K562 (cell line): ENCODE results near the gene ATP13A2. TPM values are rescaled to one million over a fixed set of nuclear protein-coding genes. Genes with fewer than 3 reads are reported as not detected.

Experiments used
- ATAC-seq: fragments of 200-7000 bp; cut with Tn5 transposase; 3 replicates; pipeline ENCODE4 v1.9.1; 2020; ENCODE audit warnings: moderate library complexity
- BruUV-seq: library from RNA; stranded (reverse); fragments of 400-500 nt; replicated peaks from 2 replicates; lab custom pipeline; 2021; lab: Mats Ljungman, UMichigan
- CTCF ChIA-PET: fragments of 300-600 bp; formaldehyde crosslinking; extraction: SDS; loops from one replicate; lab custom pipeline; 2021; ENCODE audit warnings: low intra/inter-chr PET ratio; lab: Yijun Ruan, JAX
- POLR2A ChIA-PET: fragments of 300-600, 350-650 bp; sonication (Branson Sonifier 250); formaldehyde crosslinking; extraction: SDS; loops from one replicate; lab custom pipeline; 2021; ENCODE audit warnings: antibody characterized with exemption, inconsistent platforms; lab: Yijun Ruan, JAX
- DNase-seq, 4 experiments: peaks; one replicate each; pipeline versions ENCODE4 v3.0.0 to v3.0.0-alpha.2; 2011 to 2018; ENCODE audit warnings: low spot score in 3 of 4, mixed read lengths in 3 of 4; ENCODE audit errors: extremely low read depth in 1 of 4
- FAIRE-seq: peaks from 2 replicates; lab custom pipeline; 2011; peaks lifted over from hg19 to GRCh38; lab: Jason Lieb, UNC
- H2AFZ ChIP-seq: 2 replicates; pipeline ENCODE4 v1.6.0; 2011; ENCODE audit warnings: low read depth, low read length, control low read depth, inconsistent platforms
- H3K27ac ChIP-seq: fragments of 200-600 bp; 3 replicates; pipeline ENCODE4 v1.8.0; 2011; ENCODE audit warnings: low read depth, mild to moderate bottlenecking, control low read depth, inconsistent platforms, low read length, moderate library complexity, mixed read lengths; ENCODE audit errors: extremely low read depth
- H3K27me3 ChIP-seq, 2 experiments: fragments of 300-600 bp in 1 of 2; 2 replicates in 1 of 2; 3 replicates in 1 of 2; pipeline versions ENCODE4 v1.6.0 to v1.8.0; 2011; ENCODE audit warnings: inconsistent platforms in 2 of 2, low read length in 2 of 2, mild to moderate bottlenecking in 1 of 2, mixed read lengths in 1 of 2, moderate library complexity in 1 of 2; ENCODE audit not compliant: control insufficient read depth in 2 of 2, insufficient read depth in 2 of 2
- H3K36me3 ChIP-seq: fragments of 300-600 bp; 3 replicates; pipeline ENCODE4 v1.8.0; 2011; ENCODE audit warnings: mild to moderate bottlenecking, low read length, inconsistent platforms; ENCODE audit not compliant: control insufficient read depth, insufficient read depth
- H3K4me1 ChIP-seq, 2 experiments: fragments of 200-600 bp in 1 of 2; replicated peaks in 1 of 2; 2 replicates in 1 of 2; 3 replicates in 1 of 2; pipeline versions ENCODE4 v1.5.1 to v1.8.0; 2011; ENCODE audit warnings: inconsistent platforms in 2 of 2, low read length in 2 of 2, mild to moderate bottlenecking in 1 of 2, mixed read lengths in 1 of 2, moderate library complexity in 1 of 2; ENCODE audit not compliant: control insufficient read depth in 2 of 2, insufficient read depth in 2 of 2
- H3K4me2 ChIP-seq: 2 replicates; pipeline ENCODE4 v1.6.1; 2011; ENCODE audit warnings: low read length, control low read depth, inconsistent platforms, mixed read lengths; ENCODE audit not compliant: insufficient read depth
- H3K4me3 ChIP-seq: fragments of 200-600 bp; sonication (generic), shearing (Covaris generic); 2 replicates; pipeline ENCODE4 v1.5.1; 2016; ENCODE audit warnings: control low read depth, inconsistent platforms
- H3K79me2 ChIP-seq: fragments of 200-600 bp; 3 replicates; pipeline ENCODE4 v1.8.0; 2011; ENCODE audit warnings: low read length, inconsistent platforms; ENCODE audit not compliant: control insufficient read depth, insufficient read depth
- H3K9ac ChIP-seq, 2 experiments: 2 replicates each; pipeline versions ENCODE4 v1.6.0 to v1.6.1; 2011; ENCODE audit warnings: low read depth in 2 of 2, low read length in 2 of 2, control low read depth in 1 of 2, inconsistent platforms in 1 of 2, mild to moderate bottlenecking in 1 of 2, mixed read lengths in 1 of 2; ENCODE audit not compliant: insufficient read depth in 1 of 2
- H3K9me1 ChIP-seq: one replicate; pipeline ENCODE4 v1.6.0; 2011; ENCODE audit warnings: inconsistent platforms, mild to moderate bottlenecking, low read length, moderate library complexity; ENCODE audit not compliant: control insufficient read depth, insufficient read depth
- H3K9me3 ChIP-seq: replicated peaks from 2 replicates; pipeline ENCODE4 v1.5.1; 2011; ENCODE audit warnings: low read depth, low read length, inconsistent platforms; ENCODE audit not compliant: control insufficient read depth, insufficient read depth
- H4K20me1 ChIP-seq: replicated peaks from 2 replicates; pipeline ENCODE4 v1.6.1; 2011; ENCODE audit warnings: low read length, inconsistent platforms, mixed read lengths; ENCODE audit not compliant: control insufficient read depth, insufficient read depth
- CTCF ChIP-seq, 3 experiments: IDR thresholded peaks in 2 of 3; conservative IDR thresholded peaks in 1 of 3; 2 replicates each; pipeline ENCODE4 v1.5.1; 2011 to 2012; ENCODE audit warnings: low read length in 3 of 3, mild to moderate bottlenecking in 3 of 3, control low read depth in 2 of 3, improper control_type of control experiment in 1 of 3, inconsistent platforms in 1 of 3, low read depth in 1 of 3, mixed read lengths in 1 of 3, moderate library complexity in 1 of 3; ENCODE audit not compliant: insufficient read depth in 2 of 3
- CTCFL ChIP-seq: IDR thresholded peaks from 2 replicates; pipeline ENCODE4 v1.6.1; 2011; ENCODE audit warnings: borderline replicate concordance, low read depth, mild to moderate bottlenecking, moderate library complexity, low read length; ENCODE audit not compliant: insufficient read depth, poor library complexity, severe bottlenecking
- HDAC3 ChIP-seq: fragments of 450-650 bp; IDR thresholded peaks from 2 replicates; pipeline ENCODE4 v1.6.1; 2018; ENCODE audit warnings: borderline replicate concordance, mild to moderate bottlenecking, moderate library complexity; ENCODE audit not compliant: partially characterized antibody
- ID3 ChIP-seq, 2 experiments: fragments of 250-450 bp in 1 of 2; fragments of 450-650 bp in 1 of 2; sonication (Bioruptor Pico) in 1 of 2; IDR thresholded peaks; 2 replicates each; pipeline versions ENCODE4 v1.6.1 to v1.8.0; 2016 to 2021; ENCODE audit warnings: mild to moderate bottlenecking in 2 of 2, moderate library complexity in 2 of 2, missing compliant biosample characterization in 1 of 2, missing genetic modification characterization in 1 of 2
- JUND ChIP-seq, 2 experiments: IDR thresholded peaks; 2 replicates in 1 of 2; 3 replicates in 1 of 2; pipeline ENCODE4 v1.6.1; 2011; ENCODE audit warnings: borderline replicate concordance in 2 of 2, low read depth in 2 of 2, low read length in 2 of 2, improper control_type of control experiment in 1 of 2, missing biosample characterization in 1 of 2, missing genetic modification characterization in 1 of 2, missing genetic modification reagents in 1 of 2
- STAG1 ChIP-seq: sonication (generic); formaldehyde crosslinking; IDR thresholded peaks from 2 replicates; pipeline ENCODE4 v1.5.0; 2020; ENCODE audit warnings: missing genetic modification reagents, borderline replicate concordance
- TFE3 ChIP-seq: fragments of 450-650 bp; formaldehyde crosslinking; IDR thresholded peaks from 2 replicates; pipeline ENCODE4 v1.4.0; 2020; ENCODE audit warnings: mild to moderate bottlenecking, mixed read lengths
- ZNF175 ChIP-seq: fragments of 200-800 bp; sonication (Bioruptor generic); IDR thresholded peaks from 2 replicates; pipeline ENCODE4 v1.6.1; 2016; ENCODE audit warnings: low read depth, mild to moderate bottlenecking, missing genetic modification characterization, missing compliant biosample characterization
- ZNF282 ChIP-seq: sonication (generic); formaldehyde crosslinking; IDR thresholded peaks from 2 replicates; pipeline ENCODE4 v1.8.1; 2023; ENCODE audit warnings: missing genetic modification reagents
- ZNF778 ChIP-seq: fragments of 450-650 bp; formaldehyde crosslinking; IDR thresholded peaks from 2 replicates; pipeline ENCODE4 v1.4.0; 2020; ENCODE audit warnings: mild to moderate bottlenecking, moderate library complexity
- WGBS: fragments of 100-300 bp; shearing (Covaris generic); methylation state at CpG from one replicate; pipeline ENCODE4 v1.1.6; 2016; ENCODE audit warnings: low coverage, mixed read lengths; ENCODE audit not compliant: insufficient coverage; ENCODE audit errors: missing lambda C conversion rate; 5-methylcytosine and 5-hydroxymethylcytosine counted together
- in situ Hi-C: fragments of 300-500 bp; cut with MboI; formaldehyde crosslinking; loops from 4 replicates; pipeline ENCODE4 v1.15.0; 2018; ENCODE audit warnings: inconsistent platforms, mixed read lengths
- intact Hi-C: fragments of 100-400 bp; cut with micrococcal nuclease; formaldehyde crosslinking; loops from 2 replicates; pipeline ENCODE4 v1.14.2; 2022
- polyA plus RNA-seq, 8 experiments: library from polyadenylated mRNA; depleted of rRNA in 4 of 8; stranded (reverse) in 5 of 8; unstranded in 3 of 8; fragments of >200 nt; fragmentation: Nextera tagmentation in 2 of 8; fragmentation: Illumina TruSeq in 1 of 8; extraction: Ambion mirVana in 2 of 8; extraction: Trizol in 1 of 8; gene quantifications; 2 replicates each; pipeline versions ENCODE4 v1.2.1 to v1.2.3, GENCODE V29; 2011 to 2014; ENCODE audit warnings: inconsistent platforms in 1 of 8, missing spikeins in 1 of 8
- total RNA-seq, 7 experiments: library from RNA; depleted of rRNA in 6 of 7; stranded (reverse); fragments of >200 nt in 6 of 7; fragmentation: Illumina TruSeq in 2 of 7; extraction: Trizol in 2 of 7; gene quantifications; 2 replicates each; pipeline versions ENCODE4 v1.2.1 to v1.2.3, GENCODE V29; 2011 to 2021; ENCODE audit warnings: low replicate concordance in 1 of 7

The ATP13A2 gene
- total and polyA plus RNA-seq, 9 of the 15 experiments (the other 6 are each of a cell fraction or from before 2014, with no cell fraction given) = 0.36 to 56.3 (median 16.3) TPM

- TF ChIP-seq JUND (IDR thresholded peaks at IDR 0.05; ENCODE audit: borderline replicate concordance, low read depth, low read length) (no peak), JUND (tag; IDR thresholded peaks at IDR 0.05; ENCODE audit: borderline replicate concordance, low read depth, low read length) (no peak), TFE3 (CRISPR knock-in tag) (no peak), ID3 (CRISPR knock-in tag; IDR thresholded peaks at IDR 0.05) (no peak), ID3 (tag; IDR thresholded peaks at IDR 0.05) (no peak)
These were observed 23.5 kb downstream of the ATP13A2 start (continued) for GRCh38 chr1:16988210-16988609.

GRCh38 chr1:16986962-16987361 lies 24.8 kb downstream of the ATP13A2 start:
- peak; percentile 90 for ATAC-seq
- in situ Hi-C loops = no loop called here
- POLR2A ChIA-PET = no interaction called here
- TF ChIP-seq ZNF282 (CRISPR knock-in tag) (0 out of 2 replicates have a peak, but pooled peaks have one; percentile 27), STAG1 (CRISPR knock-in tag) (no peak), CTCFL (peak; percentile 70), CTCF (IDR thresholded peaks at IDR 0.05 in 2 of 3, conservative IDR thresholded peaks at IDR 0.05 in 1 of 3; ENCODE audit: insufficient read depth in 2 of 3, low read depth in 1 of 3, low read length in 3 of 3) (peak; percentile 53 to 78 (median 74)), ZNF778 (no peak), HDAC3 (no peak), ZNF175 (CRISPR knock-in tag) (no peak)

More at GRCh38 chr1:16986962-16987361, 24.8 kb downstream of the ATP13A2 start:
- FAIRE-seq (peak; percentile 44), DNase-seq (peak; percentile 33 to 74 (median 72))
- Histone ChIP-seq H3K9me3 (no peaks in the 10 kb centered on the region), H2AFZ (no peak overlapping the region), H3K9ac (no peak overlapping the region), H3K27ac (no peak overlapping the region), H3K27me3 (no peaks in the 10 kb centered on the region; a peak in 1 of 5 replicates), H3K4me3 (no peak overlapping the region), H4K20me1 (no peaks in the 10 kb centered on the region; the same call in 1 of the 2 replicates), H3K4me1 (peaks cover 0 to 20% of the 10 kb centered on the region in 2 experiments; a peak in 2 of 5 replicates), H3K79me2 (no peaks in the 10 kb centered on the region), H3K9me1 (peaks cover 4% of the 10 kb centered on the region), H3K36me3 (peaks cover 13% of the 10 kb centered on the region; the same call in 1 of the 3 replicates), H3K4me2 (no peak overlapping the region)
- no TSS peak for BruUV-seq
- CTCF ChIA-PET = interaction anchor here (0.6 kb wide), 1 partner anchor 140 kb away, joined by 7 read pairs; no protein-coding TSS in a partner anchor
- 72% methylated on average over 11 of the region's 16 CpGs for WGBS
- intact Hi-C loops = no loop called here
